Stimulated activated naive B cell treated with anti-CD40 and anti-IgM and Interleukin-4, amounts not matched to agents 10 μg/mL and 1 μg/mL and 100 μg/mL, for 72 hours (primary cell): ENCODE data around the gene NFATC1.

Source experiments
- ATAC-seq, 2 donors: fragments of 150-1000 bp; cut with Tn5 transposase; replicated peaks; 2 replicates each; pipeline ENCODE4 v1.10.0; 2021; ENCODE audit warnings: moderate library complexity in 1 of 2
- DNase-seq: peaks from one replicate; pipeline ENCODE4 v3.0.0; 2021
- H3K27ac Mint-ChIP-seq: one replicate; pipeline ENCODE4 v1.8.0; 2022; ENCODE audit warnings: mild to moderate bottlenecking, mixed read lengths
- H3K27me3 Mint-ChIP-seq, 2 donors: one replicate each; pipeline ENCODE4 v1.8.0; 2022; ENCODE audit warnings: mixed read lengths in 2 of 2
- H3K36me3 Mint-ChIP-seq, 2 donors: one replicate each; pipeline ENCODE4 v1.8.0; 2022; ENCODE audit warnings: mixed read lengths in 2 of 2, mild to moderate bottlenecking in 1 of 2
- H3K4me1 Mint-ChIP-seq, 2 donors: one replicate each; pipeline ENCODE4 v1.8.0; 2022; ENCODE audit warnings: mixed read lengths in 2 of 2, mild to moderate bottlenecking in 1 of 2
- H3K4me3 Mint-ChIP-seq, 2 donors: one replicate each; pipeline ENCODE4 v1.8.0; 2022; ENCODE audit warnings: mild to moderate bottlenecking in 2 of 2, mixed read lengths in 2 of 2, moderate library complexity in 1 of 2
- H3K9me3 Mint-ChIP-seq, 2 donors: one replicate each; pipeline ENCODE4 v1.8.0; 2022; ENCODE audit warnings: mixed read lengths in 2 of 2, mild to moderate bottlenecking in 1 of 2

The NFATC1 gene

GRCh38 chr18:79533146-79533545, 137.4 kb downstream of the NFATC1 start:
- H3K27me3 Mint-ChIP-seq: peaks cover 0 to 5% of the 10 kb centered on the region in 2 donors
- no peak overlapping the region for H3K4me3 Mint-ChIP-seq
- ATAC-seq (no peak), DNase-seq (no peak)
- H3K9me3 Mint-ChIP-seq: peaks cover 3% of the 10 kb centered on the region in 2 donors
- H3K4me1 Mint-ChIP-seq: peaks cover 8 to 13% of the 10 kb centered on the region in 2 donors
- peaks cover 41 to 51% of the 10 kb centered on the region in 2 donors for H3K36me3 Mint-ChIP-seq
- no peak overlapping the region for H3K27ac Mint-ChIP-seq

GRCh38 chr18:79533591-79533990, 137.9 kb downstream of the NFATC1 start:
- no peak for DNase-seq
- Mint-ChIP-seq H3K27me3 (peaks cover 0 to 5% of the 10 kb centered on the region in 2 donors), H3K4me3 (no peak overlapping the region), H3K36me3 (peaks cover 43 to 52% of the 10 kb centered on the region in 2 donors), H3K27ac (no peak overlapping the region), H3K9me3 (peaks cover 3% of the 10 kb centered on the region in 2 donors), H3K4me1 (peaks cover 8 to 11% of the 10 kb centered on the region in 2 donors)
- ATAC-seq: no peak

GRCh38 chr18:79534356-79534755, 138.6 kb downstream of the NFATC1 start:
- DNase-seq (no peak), ATAC-seq (no peak)
- H3K9me3 Mint-ChIP-seq: peaks cover 3% of the 10 kb centered on the region in 2 donors
- H3K4me1 Mint-ChIP-seq: peaks cover 4 to 5% of the 10 kb centered on the region in 2 donors
- peaks cover 0 to 5% of the 10 kb centered on the region in 2 donors for H3K27me3 Mint-ChIP-seq
- no peak overlapping the region for H3K4me3 Mint-ChIP-seq
- peak overlapping the region; percentile 69 for H3K27ac Mint-ChIP-seq
- peaks cover 41 to 50% of the 10 kb centered on the region in 2 donors for H3K36me3 Mint-ChIP-seq

GRCh38 chr18:79537758-79538157, 142.0 kb downstream of the NFATC1 start:
- DNase-seq: no peak
- no peak overlapping the region for H3K27ac Mint-ChIP-seq
- H3K36me3 Mint-ChIP-seq: peaks cover 27 to 43% of the 10 kb centered on the region in 2 donors
- ATAC-seq: no peak
- H3K4me1 Mint-ChIP-seq: peaks cover 0 to 4% of the 10 kb centered on the region in 2 donors
- peaks cover 12 to 13% of the 10 kb centered on the region in 2 donors for H3K9me3 Mint-ChIP-seq
- H3K4me3 Mint-ChIP-seq: no peak overlapping the region
- no peaks in the 10 kb centered on the region for H3K27me3 Mint-ChIP-seq

GRCh38 chr18:79538635-79539034, 142.9 kb downstream of the NFATC1 start:
- no peak for DNase-seq
- no peak overlapping the region for H3K4me3 Mint-ChIP-seq
- peaks cover 0 to 4% of the 10 kb centered on the region in 2 donors for H3K4me1 Mint-ChIP-seq
- no peaks in the 10 kb centered on the region for H3K27me3 Mint-ChIP-seq
- no peak overlapping the region for H3K27ac Mint-ChIP-seq
- no peak for ATAC-seq
- H3K9me3 Mint-ChIP-seq: peaks cover 12 to 13% of the 10 kb centered on the region in 2 donors
- peaks cover 26 to 38% of the 10 kb centered on the region in 2 donors for H3K36me3 Mint-ChIP-seq

GRCh38 chr18:79540161-79540903, 144.6 kb downstream of the NFATC1 start:
- peaks cover 12 to 13% of the 10 kb centered on the region in 2 donors for H3K9me3 Mint-ChIP-seq
- H3K4me1 Mint-ChIP-seq: peaks cover 0 to 4% of the 10 kb centered on the region in 2 donors
- no peak overlapping the region for H3K27ac Mint-ChIP-seq
- peaks cover 0 to 6% of the 10 kb centered on the region in 2 donors for H3K27me3 Mint-ChIP-seq
- H3K36me3 Mint-ChIP-seq: peaks cover 23 to 34% of the 10 kb centered on the region in 2 donors
- DNase-seq: no peak
- ATAC-seq: no peak
- H3K4me3 Mint-ChIP-seq: no peak overlapping the region

- H3K27me3 Mint-ChIP-seq: peaks cover 0 to 6% of the 10 kb centered on the region in 2 donors
Observed at GRCh38 chr18:79540904-79541282, 145.2 kb downstream of the NFATC1 start.

GRCh38 chr18:79542213-79542612, 146.5 kb downstream of the NFATC1 start:
- Mint-ChIP-seq H3K4me1 (peaks cover 4 to 5% of the 10 kb centered on the region in 2 donors), H3K36me3 (peaks cover 23 to 34% of the 10 kb centered on the region in 2 donors), H3K4me3 (no peak overlapping the region), H3K9me3 (peaks cover 12 to 13% of the 10 kb centered on the region in 2 donors), H3K27me3 (peaks cover 0 to 16% of the 10 kb centered on the region in 2 donors), H3K27ac (no peak overlapping the region)
- ATAC-seq (no peak), DNase-seq (no peak)

More at GRCh38 chr18:79540904-79541282, 145.2 kb downstream of the NFATC1 start:
- Mint-ChIP-seq H3K36me3 (peaks cover 23 to 34% of the 10 kb centered on the region in 2 donors), H3K4me1 (peaks cover 0 to 4% of the 10 kb centered on the region in 2 donors), H3K4me3 (no peak overlapping the region), H3K27ac (peak overlapping the region; percentile 76), H3K9me3 (peaks cover 12 to 13% of the 10 kb centered on the region in 2 donors)
- ATAC-seq (no peak), DNase-seq (no peak)

GRCh38 chr18:79542876-79543750, 147.4 kb downstream of the NFATC1 start:
- peak overlapping the region; percentile 6 for H3K27ac Mint-ChIP-seq
- no peak overlapping the region for H3K4me3 Mint-ChIP-seq
- H3K27me3 Mint-ChIP-seq: peaks cover 0 to 16% of the 10 kb centered on the region in 2 donors
- DNase-seq: no peak
- H3K4me1 Mint-ChIP-seq: peaks cover 4 to 5% of the 10 kb centered on the region in 2 donors
- peaks cover 16 to 27% of the 10 kb centered on the region in 2 donors for H3K36me3 Mint-ChIP-seq
- H3K9me3 Mint-ChIP-seq: peaks cover 9 to 10% of the 10 kb centered on the region in 2 donors
- no peak for ATAC-seq

- Mint-ChIP-seq H3K4me1 (peaks cover 4 to 5% of the 10 kb centered on the region in 2 donors), H3K27me3 (peaks cover 0 to 16% of the 10 kb centered on the region in 2 donors), H3K36me3 (peaks cover 11 to 20% of the 10 kb centered on the region in 2 donors), H3K9me3 (peaks cover 9 to 10% of the 10 kb centered on the region in 2 donors), H3K4me3 (no peak overlapping the region), H3K27ac (no peak overlapping the region)
- ATAC-seq (no peak), DNase-seq (no peak)
Observed at GRCh38 chr18:79543861-79544385, 148.2 kb downstream of the NFATC1 start.

GRCh38 chr18:79544386-79544963, 148.7 kb downstream of the NFATC1 start:
- Mint-ChIP-seq H3K4me3 (no peak overlapping the region), H3K27ac (no peak overlapping the region), H3K36me3 (peaks cover 9 to 16% of the 10 kb centered on the region in 2 donors), H3K27me3 (peaks cover 0 to 16% of the 10 kb centered on the region in 2 donors), H3K4me1 (peaks cover 4 to 5% of the 10 kb centered on the region in 2 donors), H3K9me3 (peaks cover 9 to 10% of the 10 kb centered on the region in 2 donors)
- DNase-seq: no peak
- no peak for ATAC-seq

- peaks cover 0 to 16% of the 10 kb centered on the region in 2 donors for H3K27me3 Mint-ChIP-seq
Observed at GRCh38 chr18:79545255-79545654, 149.5 kb downstream of the NFATC1 start.

GRCh38 chr18:79545736-79546171, 150.0 kb downstream of the NFATC1 start:
- peaks cover 3 to 8% of the 10 kb centered on the region in 2 donors for H3K36me3 Mint-ChIP-seq
- no peak for ATAC-seq
- H3K27ac Mint-ChIP-seq: no peak overlapping the region
- no peak overlapping the region for H3K4me3 Mint-ChIP-seq
- peaks cover 0 to 16% of the 10 kb centered on the region in 2 donors for H3K27me3 Mint-ChIP-seq
- DNase-seq: no peak
- H3K9me3 Mint-ChIP-seq: peaks cover 9 to 10% of the 10 kb centered on the region in 2 donors
- peaks cover 4 to 5% of the 10 kb centered on the region in 2 donors for H3K4me1 Mint-ChIP-seq

More at GRCh38 chr18:79545255-79545654, 149.5 kb downstream of the NFATC1 start:
- Mint-ChIP-seq H3K4me3 (no peak overlapping the region), H3K4me1 (peaks cover 4 to 5% of the 10 kb centered on the region in 2 donors), H3K36me3 (peaks cover 5 to 11% of the 10 kb centered on the region in 2 donors), H3K27ac (peak overlapping the region; percentile 26), H3K9me3 (peaks cover 9 to 10% of the 10 kb centered on the region in 2 donors)
- ATAC-seq (no peak), DNase-seq (no peak)
